H1 (cell line): ENCODE data around the gene SLC24A3.

Experiments used
- EGR1 ChIP-seq: IDR thresholded peaks from 2 replicates; pipeline ENCODE4 v1.6.1; 2011; ENCODE audit warnings: low read depth, low read length, borderline replicate concordance
- EP300 ChIP-seq, 2 experiments: IDR thresholded peaks; 1 replicate in 1 of 2; 2 replicates in 1 of 2; pipeline ENCODE4 v1.6.1; 2011 to 2012; ENCODE audit warnings: low read depth in 2 of 2, low read length in 2 of 2, mild to moderate bottlenecking in 2 of 2, borderline replicate concordance in 1 of 2, inconsistent platforms in 1 of 2, moderate library complexity in 1 of 2
- RAD21 ChIP-seq, 2 experiments: IDR thresholded peaks in 1 of 2; conservative IDR thresholded peaks in 1 of 2; 2 replicates each; pipeline ENCODE4 v1.6.1; 2011; ENCODE audit warnings: low read depth in 2 of 2, low read length in 2 of 2, improper control_type of control experiment in 1 of 2, inconsistent platforms in 1 of 2, mild to moderate bottlenecking in 1 of 2, moderate library complexity in 1 of 2
- RBBP5 ChIP-seq: IDR thresholded peaks from 2 replicates; pipeline ENCODE4 v1.7.1; 2012; ENCODE audit warnings: low read depth, mild to moderate bottlenecking, inconsistent platforms, low read length, moderate library complexity, borderline replicate concordance
- TF ChIP-seq, protein P1 (sequence below), 3 experiments: IDR thresholded peaks; 1 replicate in 2 of 3; 2 replicates in 1 of 3; pipeline versions ENCODE4 v1.5.1 to v1.6.1; 2011; ENCODE audit warnings: low read length in 3 of 3, mild to moderate bottlenecking in 3 of 3, inconsistent platforms in 2 of 3, low read depth in 1 of 3, moderate library complexity in 1 of 3; ENCODE audit not compliant: insufficient read depth in 1 of 3; ENCODE audit errors: control extremely low read depth in 1 of 3
- TF ChIP-seq, protein P2 (sequence below): IDR thresholded peaks from 2 replicates; pipeline ENCODE4 v1.6.1; 2012; ENCODE audit warnings: inconsistent platforms

DNA sequence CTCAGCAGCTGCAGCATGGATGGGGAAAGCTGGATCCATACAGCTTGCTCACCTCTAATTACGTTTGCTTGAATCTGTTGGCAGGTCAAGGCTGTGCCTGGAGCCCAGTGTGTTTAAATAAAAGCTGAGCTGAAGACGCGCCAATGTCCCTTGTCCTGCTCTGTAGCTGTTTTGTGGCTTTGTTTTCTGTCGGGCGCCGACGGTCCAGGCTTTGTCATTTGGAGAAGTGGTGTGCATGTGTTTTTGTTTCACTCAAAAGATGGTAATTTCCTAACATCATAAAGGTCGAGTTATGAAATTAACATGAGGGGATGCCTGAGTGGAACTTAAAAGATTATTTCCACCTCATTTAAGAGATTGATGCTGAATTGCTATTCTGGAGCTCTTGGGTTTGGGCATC lies 107.6 kb downstream of the SLC24A3 start:
- TF ChIP-seq, protein P1, sequence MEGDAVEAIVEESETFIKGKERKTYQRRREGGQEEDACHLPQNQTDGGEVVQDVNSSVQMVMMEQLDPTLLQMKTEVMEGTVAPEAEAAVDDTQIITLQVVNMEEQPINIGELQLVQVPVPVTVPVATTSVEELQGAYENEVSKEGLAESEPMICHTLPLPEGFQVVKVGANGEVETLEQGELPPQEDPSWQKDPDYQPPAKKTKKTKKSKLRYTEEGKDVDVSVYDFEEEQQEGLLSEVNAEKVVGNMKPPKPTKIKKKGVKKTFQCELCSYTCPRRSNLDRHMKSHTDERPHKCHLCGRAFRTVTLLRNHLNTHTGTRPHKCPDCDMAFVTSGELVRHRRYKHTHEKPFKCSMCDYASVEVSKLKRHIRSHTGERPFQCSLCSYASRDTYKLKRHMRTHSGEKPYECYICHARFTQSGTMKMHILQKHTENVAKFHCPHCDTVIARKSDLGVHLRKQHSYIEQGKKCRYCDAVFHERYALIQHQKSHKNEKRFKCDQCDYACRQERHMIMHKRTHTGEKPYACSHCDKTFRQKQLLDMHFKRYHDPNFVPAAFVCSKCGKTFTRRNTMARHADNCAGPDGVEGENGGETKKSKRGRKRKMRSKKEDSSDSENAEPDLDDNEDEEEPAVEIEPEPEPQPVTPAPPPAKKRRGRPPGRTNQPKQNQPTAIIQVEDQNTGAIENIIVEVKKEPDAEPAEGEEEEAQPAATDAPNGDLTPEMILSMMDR (IDR thresholded peaks at IDR 0.05; ENCODE audit: control extremely low read depth in 1 of 3, insufficient read depth in 1 of 3, low read depth in 1 of 3, low read length in 3 of 3): no peak
- TF ChIP-seq RBBP5 (no peak), RAD21 (IDR thresholded peaks at IDR 0.05 in 1 of 2, conservative IDR thresholded peaks at IDR 0.05 in 1 of 2; ENCODE audit: low read depth in 2 of 2, low read length in 2 of 2) (no peak), EP300 (IDR thresholded peaks at IDR 0.05; ENCODE audit: borderline replicate concordance in 1 of 2, low read depth in 2 of 2, low read length in 2 of 2) (no peak), EGR1 (no peak)
- TF ChIP-seq, protein P2, sequence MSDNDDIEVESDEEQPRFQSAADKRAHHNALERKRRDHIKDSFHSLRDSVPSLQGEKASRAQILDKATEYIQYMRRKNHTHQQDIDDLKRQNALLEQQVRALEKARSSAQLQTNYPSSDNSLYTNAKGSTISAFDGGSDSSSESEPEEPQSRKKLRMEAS: no peak
